GM19035 (cell line): ENCODE data around the gene GALNT7.
A peak's percentile ranks its signal among the peaks of the same experiment; 100 is the strongest.

Experiments
- ATAC-seq: cut with Tn5 transposase; IDR thresholded peaks from one replicate; pipeline ENCODE4 v1.9.1; 2021; ENCODE audit not compliant: unreplicated experiment

The GALNT7 gene

DNA sequence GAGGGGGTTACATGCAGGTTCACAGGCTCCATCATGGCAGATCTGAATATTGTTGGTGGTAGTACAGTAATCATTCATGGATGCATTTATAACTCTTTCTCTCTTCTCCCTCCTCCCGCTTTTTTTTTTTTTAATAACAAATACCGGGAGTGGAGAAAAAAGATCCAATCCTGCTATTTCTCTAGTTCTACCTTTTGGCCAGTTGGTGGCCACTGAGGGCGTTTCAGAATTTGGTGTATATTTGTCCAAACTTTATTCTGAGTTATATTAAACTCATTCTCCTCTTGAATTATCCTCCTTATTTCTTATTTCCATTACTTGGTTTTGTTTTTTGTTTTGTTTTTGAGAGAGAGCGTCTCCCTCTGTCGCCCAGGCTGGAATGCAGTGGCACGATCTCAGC is 90.7 kb downstream of the GALNT7 start:
- ATAC-seq, result no peak

GRCh38 chr4:173261052-173261451 is 92.4 kb downstream of the GALNT7 start:
- no peak for ATAC-seq

DNA sequence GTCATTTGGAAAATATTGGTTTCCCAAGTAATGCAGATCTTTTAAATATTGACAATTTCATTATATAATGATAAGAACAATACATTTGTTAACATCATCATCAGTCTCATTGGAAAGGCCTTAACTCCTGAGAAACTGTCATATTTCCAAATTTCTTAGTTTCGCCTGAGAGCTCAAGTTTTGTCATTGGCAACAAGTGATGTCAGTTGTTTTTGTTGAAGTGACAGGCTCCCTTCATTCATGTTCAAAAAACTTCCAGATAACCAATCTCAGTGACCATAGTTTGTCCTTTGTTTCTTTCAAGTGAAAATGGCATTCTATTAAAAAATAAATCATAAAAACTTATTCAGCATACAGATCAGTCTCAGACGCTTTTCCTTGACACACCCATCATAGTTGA is 93.8 kb downstream of the GALNT7 start:
- ATAC-seq, result no peak

- ATAC-seq, result no peak
These were observed 95.6 kb downstream of the GALNT7 start for GRCh38 chr4:173264245-173264644.

- ATAC-seq, result peak; percentile 63
These were observed 96.1 kb downstream of the GALNT7 start for GRCh38 chr4:173264684-173265185.

GRCh38 chr4:173265751-173266150 is 97.1 kb downstream of the GALNT7 start:
- no peak for ATAC-seq

DNA sequence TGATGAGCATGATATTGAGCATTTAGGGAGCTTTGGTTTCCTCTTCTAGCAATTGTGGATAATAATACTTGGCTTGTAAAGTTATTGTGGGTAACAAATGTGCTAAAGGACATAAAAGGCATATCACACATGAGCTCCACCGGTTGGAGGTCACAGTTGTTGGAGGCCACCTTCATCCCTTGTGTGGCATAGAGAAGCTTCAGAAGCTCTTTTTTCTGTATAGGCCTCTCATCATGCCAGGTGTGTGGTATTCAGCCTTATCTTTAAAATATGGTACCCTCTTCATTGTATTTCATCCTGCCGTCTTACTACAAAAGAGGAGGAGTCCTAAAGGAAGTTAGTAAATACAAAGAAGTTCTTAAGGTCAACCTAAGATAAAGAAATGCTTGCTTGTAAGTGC is 99.1 kb downstream of the GALNT7 start:
- no peak for ATAC-seq

DNA sequence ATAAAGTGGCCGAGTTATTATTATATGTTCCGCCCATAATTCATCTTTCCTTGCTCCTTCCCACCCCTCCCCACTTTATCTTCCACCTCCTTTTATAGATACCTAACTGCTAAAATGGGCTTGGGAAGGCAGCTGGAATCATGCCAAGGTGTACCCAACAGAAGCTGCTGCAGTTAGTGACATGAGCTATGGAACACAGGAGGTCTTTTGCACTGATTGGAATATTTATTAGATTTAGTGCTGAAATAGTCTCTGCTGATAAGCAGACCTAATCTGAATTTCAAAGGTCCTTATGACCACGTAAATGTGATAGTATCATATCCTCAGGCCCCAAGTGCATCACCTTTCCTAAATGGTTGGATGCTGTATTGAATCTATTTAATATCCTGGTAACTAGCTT is 100.7 kb downstream of the GALNT7 start:
- no peak for ATAC-seq

GRCh38 chr4:173270312-173271027 is 101.9 kb downstream of the GALNT7 start:
- ATAC-seq, result no peak

- no peak for ATAC-seq
These were observed 103.7 kb downstream of the GALNT7 start for GRCh38 chr4:173272314-173272713.

GRCh38 chr4:173272996-173273395 is 104.4 kb downstream of the GALNT7 start:
- no peak for ATAC-seq

- no peak for ATAC-seq
These were observed 105.3 kb downstream of the GALNT7 start for GRCh38 chr4:173273941-173274340.

- no peak for ATAC-seq
These were observed 106.1 kb downstream of the GALNT7 start for GRCh38 chr4:173274744-173275143.

- no peak for ATAC-seq
These were observed 106.5 kb downstream of the GALNT7 start for GRCh38 chr4:173275150-173275549.

DNA sequence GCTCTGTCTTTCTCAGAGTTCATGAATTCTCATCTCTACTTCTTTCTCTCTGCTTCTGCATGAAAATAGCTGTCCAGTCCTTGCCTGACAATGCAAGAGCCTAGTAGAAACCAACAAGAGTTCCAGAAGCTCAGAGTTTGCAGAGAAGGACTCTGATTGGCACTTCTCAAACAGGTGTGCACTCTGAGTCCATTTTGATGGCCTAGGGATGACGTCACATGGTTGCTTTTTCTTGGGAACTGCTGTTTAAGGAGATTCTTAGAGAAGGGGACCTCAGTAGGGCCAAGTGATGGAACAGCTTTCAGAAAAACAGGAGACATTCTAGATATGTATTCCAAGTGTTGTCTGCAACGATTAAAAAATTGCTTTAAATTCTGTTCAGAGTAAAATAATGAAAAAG is 108.7 kb downstream of the GALNT7 start:
- no peak for ATAC-seq

GRCh38 chr4:173280998-173281397 is 112.4 kb downstream of the GALNT7 start:
- no peak for ATAC-seq

GRCh38 chr4:173281406-173282255 is 113.0 kb downstream of the GALNT7 start:
- ATAC-seq, result no peak

DNA sequence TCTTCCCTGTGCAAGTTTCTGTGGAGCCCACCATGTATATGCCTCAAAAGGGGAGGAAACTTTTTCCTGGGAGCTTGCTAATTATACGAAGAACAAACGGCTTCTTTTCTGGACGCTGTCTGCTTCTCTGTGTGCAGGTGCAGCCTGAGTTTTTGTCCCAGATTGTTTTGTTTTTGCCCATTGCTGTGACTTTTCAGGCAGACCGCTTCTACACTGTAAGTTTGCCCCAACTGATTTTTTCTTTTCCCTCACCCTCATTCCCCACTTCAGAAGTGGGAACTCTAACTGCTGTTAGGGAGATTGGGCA is 113.6 kb downstream of the GALNT7 start:
- no peak for ATAC-seq

DNA sequence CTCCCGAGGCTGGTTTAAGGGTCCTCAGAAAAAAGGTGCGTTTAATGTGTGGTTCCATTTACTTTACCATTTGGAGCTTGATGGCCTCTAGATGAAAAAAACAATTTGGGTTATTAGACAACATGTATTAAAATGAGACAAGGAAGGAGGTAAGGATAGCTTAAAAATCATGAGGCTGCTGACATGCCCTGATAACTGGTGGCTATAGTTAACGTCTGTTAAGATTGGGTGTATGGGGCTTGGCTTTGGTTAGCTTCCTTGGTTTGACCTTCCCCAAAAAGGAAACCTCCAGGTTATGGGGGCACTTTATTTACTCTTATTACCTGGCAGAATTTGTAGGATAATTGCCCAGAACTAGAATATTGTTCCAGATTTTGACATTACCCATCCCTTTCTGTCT is 114.0 kb downstream of the GALNT7 start:
- no peak for ATAC-seq

DNA sequence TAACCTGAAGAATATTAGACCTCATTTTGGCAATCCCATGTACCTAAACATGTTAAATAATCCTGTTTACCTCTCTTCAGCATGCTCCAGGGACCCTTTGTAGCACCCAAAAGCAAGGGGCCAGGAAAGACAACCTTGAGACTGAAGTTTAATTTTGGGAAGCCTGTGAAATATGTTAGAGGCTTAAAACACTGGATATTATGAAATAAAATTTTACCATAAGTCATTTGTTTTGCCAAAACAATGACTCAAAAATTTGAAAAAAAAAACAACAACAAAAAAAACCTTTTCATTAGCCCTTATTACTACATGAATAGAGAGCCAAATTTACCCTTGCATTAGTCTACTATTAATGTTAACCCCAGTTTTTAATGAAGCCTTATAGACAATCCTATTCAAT is 115.9 kb downstream of the GALNT7 start:
- ATAC-seq, result no peak

- no peak for ATAC-seq
These were observed 118.9 kb downstream of the GALNT7 start for GRCh38 chr4:173287486-173287885.

GRCh38 chr4:173288296-173288695 is 119.7 kb downstream of the GALNT7 start:
- ATAC-seq, result no peak
